NCI-H2196 treated with DMSO at 0.1 percent for 48 hours (cell line): Measurements from ENCODE around the gene TGM2.
"Not testable (repeated sequence)": the region's sequence is repeated elsewhere in the genome, so short reads cannot be mapped to it uniquely, and the experiment has no call there.

Experiments
- DNase-seq: peaks from one replicate; lab custom pipeline; 2025; ENCODE audit not compliant: unreplicated experiment; lab: John Stamatoyannopoulos, UW

The TGM2 gene

DNA sequence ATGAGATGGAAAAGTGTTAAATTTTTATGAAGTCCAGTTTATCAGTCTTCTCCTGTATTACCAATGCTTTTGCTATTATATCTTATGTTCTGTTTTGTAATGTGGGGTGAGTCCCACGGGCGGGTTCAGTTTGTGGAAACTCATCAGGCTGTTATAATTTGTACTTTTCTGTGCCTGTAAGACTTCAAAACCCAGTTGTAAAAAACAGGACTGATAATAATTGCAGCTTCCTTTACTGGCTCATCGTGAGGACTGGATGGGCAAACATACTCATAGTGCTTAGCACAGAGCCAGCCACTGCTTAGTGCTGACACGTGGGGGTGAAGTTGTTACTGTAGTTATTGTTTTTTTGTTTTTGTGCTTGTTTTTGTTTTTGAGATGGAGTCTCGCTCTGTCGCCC, 45.6 kb downstream of the TGM2 start:
- DNase-seq, result no peak

GRCh38 chr20:38117635-38118034, 47.4 kb downstream of the TGM2 start:
- DNase-seq, result no peak

GRCh38 chr20:38117205-38117604, 47.9 kb downstream of the TGM2 start:
- no peak for DNase-seq

GRCh38 chr20:38116409-38117165, 48.5 kb downstream of the TGM2 start:
- no peak for DNase-seq

- DNase-seq, result no peak
Observed at GRCh38 chr20:38115896-38116295, 49.2 kb downstream of the TGM2 start.

DNA sequence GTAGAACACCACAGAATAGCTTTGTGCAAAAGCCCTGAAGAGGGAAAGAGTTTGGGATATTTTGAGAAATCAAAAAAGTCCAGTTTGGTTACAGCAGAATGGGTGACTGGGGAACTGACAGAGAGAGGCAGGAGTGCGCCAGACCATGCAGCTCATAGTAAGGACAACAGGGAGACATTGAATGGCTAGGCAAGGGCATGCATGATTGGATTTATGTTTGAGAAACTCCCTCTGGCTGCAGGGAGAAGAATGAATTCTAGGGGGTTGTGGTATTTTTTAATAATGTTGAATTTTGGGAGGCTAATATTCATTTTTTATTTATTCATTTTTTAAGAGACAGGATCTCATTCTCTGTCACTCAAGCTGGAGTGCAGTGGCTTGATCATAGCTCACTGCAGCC, 49.9 kb downstream of the TGM2 start:
- no peak for DNase-seq

GRCh38 chr20:38114353-38114791, 50.7 kb downstream of the TGM2 start:
- no peak for DNase-seq

DNA sequence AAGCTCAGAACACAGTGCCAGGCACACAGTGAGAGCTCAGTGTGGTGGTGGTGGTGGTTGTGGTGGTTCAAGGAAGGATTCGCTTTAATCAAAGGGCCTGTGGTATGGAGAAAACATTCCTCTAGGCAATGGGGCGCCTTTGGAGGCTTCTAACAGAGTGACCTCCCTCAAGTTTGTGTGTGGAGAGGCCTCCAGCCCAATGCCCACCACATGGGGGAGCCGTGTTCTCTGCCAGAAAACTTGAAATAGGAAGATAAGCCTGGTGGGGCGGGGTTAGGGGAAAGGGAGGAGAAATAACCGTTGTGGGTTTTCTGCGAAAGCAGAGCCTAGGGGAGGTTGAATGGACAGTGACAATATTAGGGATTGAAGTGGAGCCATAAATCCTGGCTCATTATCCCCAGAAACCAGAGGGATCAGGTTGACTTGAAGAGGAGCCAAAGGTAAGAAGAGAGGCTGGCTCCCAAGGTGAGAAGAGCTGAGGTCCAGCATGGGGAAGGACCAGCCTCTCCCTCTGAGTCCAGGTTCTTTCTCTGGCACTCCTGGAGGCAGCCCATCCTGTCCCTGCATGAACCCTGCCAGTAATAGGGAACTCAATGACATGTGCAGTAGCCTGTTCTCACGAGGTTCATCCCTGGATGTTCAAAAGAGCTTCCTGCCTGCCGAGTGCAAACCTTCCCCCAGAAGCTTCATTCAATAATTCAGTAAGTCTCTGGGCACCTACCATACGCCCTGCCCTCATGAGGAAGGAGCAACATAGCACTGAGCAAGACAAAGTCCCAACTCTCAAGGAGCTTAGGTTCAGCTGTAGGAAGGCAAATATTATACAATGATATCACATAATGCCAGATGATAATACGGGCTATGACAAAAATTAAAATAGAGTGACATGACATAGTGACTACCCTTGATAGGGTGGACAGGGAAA, 51.4 kb downstream of the TGM2 start:
- no peak for DNase-seq

GRCh38 chr20:38112930-38113294, 52.2 kb downstream of the TGM2 start:
- DNase-seq, result no peak

DNA sequence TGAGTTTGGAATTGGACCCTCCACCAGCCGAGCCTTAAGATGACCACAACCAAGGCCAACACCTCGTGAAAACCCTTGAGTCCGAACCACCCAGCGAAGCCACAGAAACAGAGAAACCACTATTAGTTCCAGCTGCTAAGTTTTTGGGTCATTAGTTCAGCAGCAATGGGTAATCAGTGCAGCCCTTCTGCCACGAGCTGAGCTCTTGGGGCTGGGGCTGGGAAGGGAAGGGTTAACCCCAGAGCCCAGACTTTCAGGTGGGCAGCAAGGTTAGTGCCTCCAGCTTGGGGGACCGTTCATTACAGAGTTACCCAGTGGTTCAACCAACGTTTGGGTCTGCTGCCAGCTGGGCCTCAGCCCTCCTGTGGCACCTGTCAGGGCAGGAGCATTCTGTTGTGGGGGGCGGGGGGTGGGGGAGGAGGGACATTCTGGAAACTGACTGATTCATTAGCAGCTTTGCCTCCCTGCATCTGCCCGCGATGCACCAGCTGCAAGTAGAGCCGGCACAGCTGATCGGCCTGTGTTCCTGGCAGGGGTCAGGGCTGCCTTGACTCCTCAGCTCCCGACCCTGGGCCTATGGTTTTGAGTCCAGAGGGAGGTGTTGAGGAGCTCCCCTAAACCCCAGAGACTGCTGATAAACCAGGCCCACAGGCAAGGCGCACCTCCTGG, 52.7 kb downstream of the TGM2 start:
- DNase-seq, result no peak

GRCh38 chr20:38111366-38112232, 53.5 kb downstream of the TGM2 start:
- DNase-seq, result no peak

- DNase-seq, result no peak
Observed at GRCh38 chr20:38110525-38111178, 54.4 kb downstream of the TGM2 start.

DNA sequence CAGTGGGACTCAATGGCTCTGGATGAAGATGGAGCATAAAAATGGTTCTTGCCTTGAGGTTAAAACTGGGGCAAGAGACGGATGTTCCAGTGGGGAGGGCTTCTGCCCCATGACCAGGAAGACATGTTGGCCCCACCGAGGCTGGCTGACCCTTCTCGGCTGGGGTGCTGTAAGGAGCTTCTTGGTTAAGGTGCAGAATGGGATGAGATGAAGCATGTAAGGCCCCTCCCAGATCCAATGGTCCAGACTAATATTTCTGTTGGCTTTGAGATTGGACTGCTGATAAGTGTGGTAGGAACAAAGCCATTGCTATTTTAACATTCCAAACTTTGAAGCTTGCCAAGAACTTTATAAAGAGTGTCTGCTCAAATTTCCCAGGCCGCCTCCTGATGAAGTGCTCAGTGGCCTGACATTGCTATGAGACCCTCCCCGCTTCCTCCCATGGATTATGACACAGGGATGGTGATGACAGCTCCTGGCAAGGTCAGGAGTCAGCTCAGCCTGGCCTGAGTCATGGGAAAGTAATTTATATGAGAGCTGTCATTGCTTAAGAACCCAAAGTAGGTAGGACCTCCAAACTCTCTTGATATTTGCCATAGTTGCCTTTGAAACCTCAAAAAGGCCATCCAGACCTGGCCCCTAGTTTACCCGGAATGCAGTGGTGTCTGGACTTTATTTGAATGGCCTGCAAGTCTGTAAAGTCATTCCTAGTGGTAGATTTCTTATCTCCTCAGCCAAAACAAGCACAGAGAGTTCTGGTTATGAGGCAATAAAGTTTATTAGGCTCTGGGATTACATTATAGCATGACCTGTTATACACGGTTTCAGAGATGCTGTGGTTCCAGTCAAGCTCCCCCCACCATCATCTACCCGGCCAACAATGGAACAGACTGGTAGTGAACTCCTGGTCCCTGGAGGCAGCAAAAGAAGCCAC, 55.2 kb downstream of the TGM2 start:
- no peak for DNase-seq

DNA sequence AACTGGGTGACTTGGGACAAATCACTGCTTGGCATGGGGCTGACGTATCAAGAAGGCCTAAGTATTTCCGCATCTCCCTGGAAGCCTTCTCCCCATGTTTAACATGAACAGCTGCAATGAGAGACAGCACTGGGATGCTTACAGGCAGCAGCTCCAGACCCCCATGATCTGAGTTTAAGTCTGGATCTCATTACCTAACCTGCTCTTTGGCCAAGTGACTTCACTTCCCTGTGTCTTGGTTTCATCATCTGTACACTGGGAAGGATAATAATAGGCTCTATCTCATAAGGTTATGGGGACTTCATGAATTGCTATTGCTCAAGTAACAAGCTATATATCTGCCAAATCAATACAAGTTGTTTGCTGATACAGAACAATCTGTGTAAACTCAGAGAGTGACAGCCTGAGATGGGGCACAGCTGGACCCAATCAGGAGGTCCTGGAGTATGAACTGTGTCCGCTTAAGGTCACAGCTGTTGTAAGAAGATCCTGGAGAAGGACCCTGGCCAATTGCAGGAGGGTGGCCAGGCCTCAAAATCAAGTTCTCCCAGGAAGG, 56.0 kb downstream of the TGM2 start:
- no peak for DNase-seq

DNA sequence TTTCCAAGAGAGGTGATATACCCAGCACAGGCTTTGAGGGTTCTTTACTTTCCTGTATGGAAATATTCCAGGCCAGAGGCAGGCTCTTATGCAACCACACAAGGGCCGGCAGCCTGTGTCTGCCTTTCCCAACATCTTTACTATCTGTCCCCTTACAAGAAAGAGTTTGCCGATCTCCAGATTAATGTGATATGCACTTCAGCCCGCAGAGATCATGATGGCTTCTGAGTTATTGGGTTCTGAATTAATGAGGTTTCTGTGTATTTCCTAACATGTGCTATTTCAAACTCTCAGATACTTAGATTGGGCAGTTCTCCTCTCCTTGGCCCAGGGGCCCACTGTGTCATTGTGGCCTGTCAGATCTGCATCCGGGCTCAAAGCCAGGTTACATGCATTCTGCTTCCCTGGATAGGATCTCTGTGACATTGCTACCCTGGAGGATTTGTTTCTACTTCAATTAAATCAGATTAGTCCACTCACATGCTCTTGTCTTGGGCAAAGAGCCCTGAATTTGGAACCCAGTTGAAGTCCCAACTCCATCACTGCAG, 56.6 kb downstream of the TGM2 start:
- no peak for DNase-seq

DNA sequence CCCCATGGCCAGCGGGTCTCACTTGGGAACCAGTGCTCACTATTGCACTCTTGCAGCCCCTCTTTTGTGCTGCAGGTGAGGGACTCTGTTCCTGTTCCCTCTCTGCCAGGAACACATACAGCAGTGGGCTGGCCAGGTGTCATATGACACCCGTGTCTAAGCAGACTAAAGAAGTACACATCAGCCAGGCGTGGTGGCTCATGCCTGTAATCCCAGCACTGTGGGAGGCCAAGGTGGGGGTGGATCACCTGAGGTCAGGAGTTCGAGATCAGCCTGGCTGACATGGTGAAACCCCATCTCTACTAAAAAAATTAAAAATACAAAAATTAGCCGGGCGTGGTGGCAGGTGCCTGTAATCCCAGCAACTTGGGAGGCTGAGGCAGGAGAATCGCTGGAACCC, 57.2 kb downstream of the TGM2 start:
- DNase-seq, result not testable (repeated sequence)

GRCh38 chr20:38107386-38107785, 57.7 kb downstream of the TGM2 start:
- not testable (repeated sequence) for DNase-seq

DNA sequence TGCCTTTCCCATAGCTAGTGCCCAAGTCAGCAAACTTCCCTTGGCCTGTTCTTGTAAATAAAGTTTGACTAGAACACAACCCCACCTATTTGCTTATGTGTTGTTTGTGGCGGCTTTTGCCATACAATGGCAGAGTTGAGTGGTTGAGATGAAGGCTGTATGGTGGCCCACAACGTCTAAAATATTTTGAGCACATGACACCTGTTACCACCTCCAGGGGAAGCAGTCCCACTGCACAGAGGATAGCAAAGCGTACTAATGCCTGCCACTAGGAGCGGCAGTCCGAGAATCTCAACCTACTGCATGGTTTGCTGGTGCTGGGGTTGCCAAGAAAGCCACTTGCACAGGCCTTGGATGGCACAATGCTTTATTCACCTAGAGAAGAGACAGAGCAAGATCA, 58.6 kb downstream of the TGM2 start:
- no peak for DNase-seq

DNA sequence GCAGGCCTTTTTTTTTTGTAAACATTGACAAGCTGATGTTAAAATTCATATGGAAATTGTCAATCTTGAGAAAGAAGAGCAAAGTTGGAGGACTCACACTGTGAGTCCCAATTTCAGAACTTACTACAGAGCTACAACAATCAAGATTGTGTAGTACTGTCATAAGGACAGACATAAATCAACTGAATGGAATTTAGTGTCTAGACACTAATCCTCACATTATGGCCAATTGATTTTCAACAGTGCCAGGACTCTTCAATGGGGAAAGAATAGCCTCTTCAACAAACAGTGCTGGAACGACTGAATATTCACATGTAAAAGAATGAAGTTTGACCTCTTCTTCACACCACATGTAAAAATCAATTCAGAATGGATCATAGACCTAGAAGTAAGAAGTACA, 60.8 kb downstream of the TGM2 start:
- DNase-seq, result no peak
